Esophagus muscularis mucosa (tissue), 4 donors: Measurements from ENCODE around the gene DHRS9.

Experiments used
- CTCF ChIP-seq, 3 experiments: fragments of 200-600 bp in 2 of 3; fragments of 450-650 bp in 1 of 3; sonication (generic) in 2 of 3; IDR thresholded peaks; one replicate each; pipeline ENCODE4 v1.5.1; 2017 to 2019; ENCODE audit warnings: antibody characterized with exemption in 3 of 3, mild to moderate bottlenecking in 2 of 3, moderate library complexity in 1 of 3
- EP300 ChIP-seq: sonication (generic); formaldehyde crosslinking; IDR thresholded peaks from one replicate; pipeline ENCODE4 v1.6.1; 2017; ENCODE audit warnings: antibody characterized with exemption
- POLR2A ChIP-seq: fragments of 450-650 bp; IDR thresholded peaks from one replicate; pipeline ENCODE4 v1.6.1; 2017; ENCODE audit warnings: antibody characterized with exemption, moderate library complexity, mild to moderate bottlenecking, low read depth
- POLR2AphosphoS5 ChIP-seq, 2 donors: sonication (generic); formaldehyde crosslinking; IDR thresholded peaks; one replicate each; pipeline ENCODE4 v1.6.1; 2017; ENCODE audit warnings: antibody characterized with exemption in 2 of 2

- TF ChIP-seq CTCF (IDR thresholded peaks at IDR 0.05) = no peak
- TF ChIP-seq EP300 = no peak
- TF ChIP-seq POLR2A = no peak
- TF ChIP-seq POLR2AphosphoS5 (IDR thresholded peaks at IDR 0.05) = no peak
Observed at GRCh38 chr2:169080250-169081069, 11.1 kb downstream of the DHRS9 start.
